H1 (cell line): ENCODE measurements around the gene ELMO1. TPM values are rescaled to one million over a fixed set of nuclear protein-coding genes. Genes with fewer than 3 reads are reported as not detected.

Experiments used
- EZH2 ChIP-seq: fragments of 200-600 bp; sonication (generic); IDR thresholded peaks from 2 replicates; pipeline ENCODE4 v1.7.1; 2012; ENCODE audit warnings: low read depth, mild to moderate bottlenecking, moderate library complexity, low read length, inconsistent platforms; ENCODE audit not compliant: severe bottlenecking
- KDM5A ChIP-seq: fragments of 200-600 bp; IDR thresholded peaks from 2 replicates; pipeline ENCODE4 v1.7.1; 2012; ENCODE audit warnings: mild to moderate bottlenecking, low read length, inconsistent platforms, mixed read lengths
- POLR2A ChIP-seq, 2 experiments: IDR thresholded peaks; 1 replicate in 1 of 2; 2 replicates in 1 of 2; pipeline ENCODE4 v1.6.1; 2011; ENCODE audit warnings: low read depth in 2 of 2, low read length in 2 of 2, mild to moderate bottlenecking in 2 of 2; ENCODE audit errors: control extremely low read depth in 1 of 2
- POLR2AphosphoS5 ChIP-seq: IDR thresholded peaks from 2 replicates; pipeline ENCODE4 v1.6.1; 2011; ENCODE audit warnings: low read depth, low read length
- polyA plus RNA-seq, 7 experiments: library from polyadenylated mRNA; depleted of rRNA in 3 of 7; stranded (reverse) in 5 of 7; unstranded in 2 of 7; fragments of >200 nt in 5 of 7; fragments of 200-250 nt in 2 of 7; gene quantifications; 1 replicate in 5 of 7; 2 replicates in 1 of 7; 4 replicates in 1 of 7; pipeline versions ENCODE4 v1.2.1 to v1.2.3, GENCODE V29; 2011 to 2013; ENCODE audit warnings: missing spikeins in 2 of 7, mixed read lengths in 2 of 7
- total RNA-seq: library from RNA; stranded (reverse); fragmentation: NEBNext Ultra II Directional; extraction: Animal tissue kit (Norgen Biotek cat#: 25700); gene quantifications from 2 replicates; pipeline ENCODE4 v1.2.1, GENCODE V29; 2021
- TF ChIP-seq, protein P1 (sequence below): fragments of 300-600 bp; sonication (generic); IDR thresholded peaks from 2 replicates; pipeline ENCODE4 v1.7.1; 2012; ENCODE audit warnings: low read length, moderate library complexity, mild to moderate bottlenecking, inconsistent platforms; ENCODE audit not compliant: insufficient replicate concordance

The ELMO1 gene
- total and polyA plus RNA-seq, 2 of the 8 experiments (the other 6 are each of a cell fraction or from before 2014, with no cell fraction given): 18.4 to 21.0 TPM

DNA sequence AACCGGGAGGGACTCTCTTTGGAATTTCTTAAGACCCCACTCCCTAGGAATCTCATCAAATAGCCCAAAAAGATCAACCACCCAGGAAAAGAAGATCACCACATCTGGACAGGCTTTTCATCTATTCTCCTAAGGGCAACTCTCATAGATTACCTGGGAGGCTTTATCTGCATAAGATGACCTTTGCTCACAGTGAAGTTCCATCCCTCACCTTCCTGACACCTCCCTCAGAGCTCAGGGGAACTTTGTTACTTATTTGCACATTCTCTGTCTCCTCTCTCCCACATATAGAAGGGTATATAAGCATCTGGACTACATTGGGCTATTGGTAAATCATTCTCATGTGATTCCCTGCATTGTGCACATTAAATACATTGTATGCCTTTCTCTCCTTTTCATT, 80.1 kb downstream of the ELMO1 start (continued):
- TF ChIP-seq, protein P1, sequence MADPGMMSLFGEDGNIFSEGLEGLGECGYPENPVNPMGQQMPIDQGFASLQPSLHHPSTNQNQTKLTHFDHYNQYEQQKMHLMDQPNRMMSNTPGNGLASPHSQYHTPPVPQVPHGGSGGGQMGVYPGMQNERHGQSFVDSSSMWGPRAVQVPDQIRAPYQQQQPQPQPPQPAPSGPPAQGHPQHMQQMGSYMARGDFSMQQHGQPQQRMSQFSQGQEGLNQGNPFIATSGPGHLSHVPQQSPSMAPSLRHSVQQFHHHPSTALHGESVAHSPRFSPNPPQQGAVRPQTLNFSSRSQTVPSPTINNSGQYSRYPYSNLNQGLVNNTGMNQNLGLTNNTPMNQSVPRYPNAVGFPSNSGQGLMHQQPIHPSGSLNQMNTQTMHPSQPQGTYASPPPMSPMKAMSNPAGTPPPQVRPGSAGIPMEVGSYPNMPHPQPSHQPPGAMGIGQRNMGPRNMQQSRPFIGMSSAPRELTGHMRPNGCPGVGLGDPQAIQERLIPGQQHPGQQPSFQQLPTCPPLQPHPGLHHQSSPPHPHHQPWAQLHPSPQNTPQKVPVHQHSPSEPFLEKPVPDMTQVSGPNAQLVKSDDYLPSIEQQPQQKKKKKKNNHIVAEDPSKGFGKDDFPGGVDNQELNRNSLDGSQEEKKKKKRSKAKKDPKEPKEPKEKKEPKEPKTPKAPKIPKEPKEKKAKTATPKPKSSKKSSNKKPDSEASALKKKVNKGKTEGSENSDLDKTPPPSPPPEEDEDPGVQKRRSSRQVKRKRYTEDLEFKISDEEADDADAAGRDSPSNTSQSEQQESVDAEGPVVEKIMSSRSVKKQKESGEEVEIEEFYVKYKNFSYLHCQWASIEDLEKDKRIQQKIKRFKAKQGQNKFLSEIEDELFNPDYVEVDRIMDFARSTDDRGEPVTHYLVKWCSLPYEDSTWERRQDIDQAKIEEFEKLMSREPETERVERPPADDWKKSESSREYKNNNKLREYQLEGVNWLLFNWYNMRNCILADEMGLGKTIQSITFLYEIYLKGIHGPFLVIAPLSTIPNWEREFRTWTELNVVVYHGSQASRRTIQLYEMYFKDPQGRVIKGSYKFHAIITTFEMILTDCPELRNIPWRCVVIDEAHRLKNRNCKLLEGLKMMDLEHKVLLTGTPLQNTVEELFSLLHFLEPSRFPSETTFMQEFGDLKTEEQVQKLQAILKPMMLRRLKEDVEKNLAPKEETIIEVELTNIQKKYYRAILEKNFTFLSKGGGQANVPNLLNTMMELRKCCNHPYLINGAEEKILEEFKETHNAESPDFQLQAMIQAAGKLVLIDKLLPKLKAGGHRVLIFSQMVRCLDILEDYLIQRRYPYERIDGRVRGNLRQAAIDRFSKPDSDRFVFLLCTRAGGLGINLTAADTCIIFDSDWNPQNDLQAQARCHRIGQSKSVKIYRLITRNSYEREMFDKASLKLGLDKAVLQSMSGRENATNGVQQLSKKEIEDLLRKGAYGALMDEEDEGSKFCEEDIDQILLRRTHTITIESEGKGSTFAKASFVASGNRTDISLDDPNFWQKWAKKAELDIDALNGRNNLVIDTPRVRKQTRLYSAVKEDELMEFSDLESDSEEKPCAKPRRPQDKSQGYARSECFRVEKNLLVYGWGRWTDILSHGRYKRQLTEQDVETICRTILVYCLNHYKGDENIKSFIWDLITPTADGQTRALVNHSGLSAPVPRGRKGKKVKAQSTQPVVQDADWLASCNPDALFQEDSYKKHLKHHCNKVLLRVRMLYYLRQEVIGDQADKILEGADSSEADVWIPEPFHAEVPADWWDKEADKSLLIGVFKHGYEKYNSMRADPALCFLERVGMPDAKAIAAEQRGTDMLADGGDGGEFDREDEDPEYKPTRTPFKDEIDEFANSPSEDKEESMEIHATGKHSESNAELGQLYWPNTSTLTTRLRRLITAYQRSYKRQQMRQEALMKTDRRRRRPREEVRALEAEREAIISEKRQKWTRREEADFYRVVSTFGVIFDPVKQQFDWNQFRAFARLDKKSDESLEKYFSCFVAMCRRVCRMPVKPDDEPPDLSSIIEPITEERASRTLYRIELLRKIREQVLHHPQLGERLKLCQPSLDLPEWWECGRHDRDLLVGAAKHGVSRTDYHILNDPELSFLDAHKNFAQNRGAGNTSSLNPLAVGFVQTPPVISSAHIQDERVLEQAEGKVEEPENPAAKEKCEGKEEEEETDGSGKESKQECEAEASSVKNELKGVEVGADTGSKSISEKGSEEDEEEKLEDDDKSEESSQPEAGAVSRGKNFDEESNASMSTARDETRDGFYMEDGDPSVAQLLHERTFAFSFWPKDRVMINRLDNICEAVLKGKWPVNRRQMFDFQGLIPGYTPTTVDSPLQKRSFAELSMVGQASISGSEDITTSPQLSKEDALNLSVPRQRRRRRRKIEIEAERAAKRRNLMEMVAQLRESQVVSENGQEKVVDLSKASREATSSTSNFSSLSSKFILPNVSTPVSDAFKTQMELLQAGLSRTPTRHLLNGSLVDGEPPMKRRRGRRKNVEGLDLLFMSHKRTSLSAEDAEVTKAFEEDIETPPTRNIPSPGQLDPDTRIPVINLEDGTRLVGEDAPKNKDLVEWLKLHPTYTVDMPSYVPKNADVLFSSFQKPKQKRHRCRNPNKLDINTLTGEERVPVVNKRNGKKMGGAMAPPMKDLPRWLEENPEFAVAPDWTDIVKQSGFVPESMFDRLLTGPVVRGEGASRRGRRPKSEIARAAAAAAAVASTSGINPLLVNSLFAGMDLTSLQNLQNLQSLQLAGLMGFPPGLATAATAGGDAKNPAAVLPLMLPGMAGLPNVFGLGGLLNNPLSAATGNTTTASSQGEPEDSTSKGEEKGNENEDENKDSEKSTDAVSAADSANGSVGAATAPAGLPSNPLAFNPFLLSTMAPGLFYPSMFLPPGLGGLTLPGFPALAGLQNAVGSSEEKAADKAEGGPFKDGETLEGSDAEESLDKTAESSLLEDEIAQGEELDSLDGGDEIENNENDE: no peak
- TF ChIP-seq KDM5A (no peak), EZH2 (no peak), POLR2AphosphoS5 (no peak), POLR2A (IDR thresholded peaks at IDR 0.05; ENCODE audit: control extremely low read depth in 1 of 2, low read depth in 2 of 2, low read length in 2 of 2) (no peak)
